GM12878 (cell line): ENCODE results near the gene TOM1L2. TPM values are rescaled to one million over a fixed set of nuclear protein-coding genes. Genes with fewer than 3 reads are reported as not detected.

Experiments
- BCLAF1 ChIP-seq: fragments of 450-650 bp; IDR thresholded peaks from 2 replicates; pipeline ENCODE4 v1.6.1; 2017; ENCODE audit warnings: antibody characterized with exemption, mild to moderate bottlenecking, moderate library complexity
- BMI1 ChIP-seq: fragments of 450-650 bp; IDR thresholded peaks from 2 replicates; pipeline ENCODE4 v1.6.1; 2016; ENCODE audit warnings: mild to moderate bottlenecking, moderate library complexity, borderline replicate concordance
- CTCF ChIP-seq, 3 experiments: IDR thresholded peaks in 2 of 3; conservative IDR thresholded peaks in 1 of 3; 2 replicates each; pipeline ENCODE4 v1.5.1; 2011; ENCODE audit warnings: low read depth in 3 of 3, low read length in 3 of 3, mild to moderate bottlenecking in 3 of 3, control low read depth in 2 of 3, moderate library complexity in 2 of 3, inconsistent platforms in 1 of 3, mixed read lengths in 1 of 3; ENCODE audit not compliant: control insufficient read depth in 2 of 3, insufficient read depth in 1 of 3; ENCODE audit errors: extremely low read depth in 1 of 3
- E2F8 ChIP-seq: fragments of 450-650 bp; IDR thresholded peaks from 2 replicates; pipeline ENCODE4 v1.6.1; 2018; ENCODE audit warnings: mild to moderate bottlenecking, low read depth, moderate library complexity; ENCODE audit not compliant: partially characterized antibody
- EGR1 ChIP-seq, 2 experiments: IDR thresholded peaks; 1 replicate in 1 of 2; 2 replicates in 1 of 2; pipeline ENCODE4 v1.6.1; 2011 to 2012; ENCODE audit warnings: low read depth in 2 of 2, low read length in 2 of 2, borderline replicate concordance in 1 of 2, mild to moderate bottlenecking in 1 of 2, moderate library complexity in 1 of 2
- GABPA ChIP-seq: IDR thresholded peaks from 2 replicates; pipeline ENCODE4 v1.6.1; 2014; ENCODE audit warnings: antibody characterized with exemption, low read depth, mild to moderate bottlenecking, inconsistent platforms
- HDGF ChIP-seq: fragments of 450-650 bp; IDR thresholded peaks from 2 replicates; pipeline ENCODE4 v1.6.1; 2016; ENCODE audit warnings: antibody characterized with exemption
- MXI1 ChIP-seq: fragments of 150-350 bp; IDR thresholded peaks from 2 replicates; pipeline ENCODE4 v1.6.1; 2011; ENCODE audit warnings: low read depth, mild to moderate bottlenecking, inconsistent platforms, low read length, improper control_type of control experiment
- MYB ChIP-seq: fragments of 150-350 bp; IDR thresholded peaks from 2 replicates; pipeline ENCODE4 v1.6.1; 2014; ENCODE audit warnings: mild to moderate bottlenecking, low read depth, low read length, borderline replicate concordance
- RB1 ChIP-seq: fragments of 450-650 bp; formaldehyde crosslinking; IDR thresholded peaks from 2 replicates; pipeline ENCODE4 v1.6.1; 2017; ENCODE audit warnings: mild to moderate bottlenecking, borderline replicate concordance
- SMAD1 ChIP-seq: fragments of 450-650 bp; IDR thresholded peaks from 2 replicates; pipeline ENCODE4 v1.6.1; 2018; ENCODE audit warnings: mild to moderate bottlenecking, low read depth; ENCODE audit not compliant: partially characterized antibody
- SMC3 ChIP-seq: IDR thresholded peaks from 2 replicates; pipeline ENCODE4 v1.6.1; 2011; ENCODE audit warnings: low read length, improper control_type of control experiment, borderline replicate concordance
- SP1 ChIP-seq: IDR thresholded peaks from one replicate; pipeline ENCODE4 v1.6.1; 2011; ENCODE audit warnings: low read depth, low read length
- SUZ12 ChIP-seq: fragments of 200-600 bp; sonication (generic); IDR thresholded peaks from one replicate; pipeline ENCODE4 v1.6.1; 2018; ENCODE audit warnings: antibody characterized with exemption, mild to moderate bottlenecking; ENCODE audit not compliant: unreplicated experiment
- TAF1 ChIP-seq: IDR thresholded peaks from 2 replicates; pipeline ENCODE4 v1.6.1; 2011; ENCODE audit warnings: mild to moderate bottlenecking, low read depth, low read length, borderline replicate concordance
- TARDBP ChIP-seq: IDR thresholded peaks from 2 replicates; pipeline ENCODE4 v1.6.1; 2016; ENCODE audit warnings: borderline replicate concordance
- TCF3 ChIP-seq: IDR thresholded peaks from 2 replicates; pipeline ENCODE4 v1.6.1; 2012; ENCODE audit warnings: low read depth, mild to moderate bottlenecking, low read length, borderline replicate concordance; ENCODE audit not compliant: insufficient read depth
- TCF7 ChIP-seq: IDR thresholded peaks from 2 replicates; pipeline ENCODE4 v1.6.1; 2014; ENCODE audit warnings: antibody characterized with exemption, borderline replicate concordance
- polyA plus RNA-seq, 11 experiments: library from polyadenylated mRNA; depleted of rRNA in 4 of 11; unstranded in 6 of 11; stranded (reverse) in 5 of 11; fragments of >200 nt; fragmentation: Nextera tagmentation in 4 of 11; fragmentation: Illumina TruSeq in 1 of 11; extraction: Ambion mirVana in 4 of 11; extraction: Trizol in 1 of 11; gene quantifications; 1 replicate in 1 of 11; 2 replicates in 10 of 11; pipeline versions ENCODE4 v1.2.1 to v1.2.3, GENCODE V29; 2011 to 2016; ENCODE audit warnings: inconsistent platforms in 2 of 11, missing spikeins in 2 of 11, low read depth in 1 of 11
- total RNA-seq, 4 experiments: library from RNA; depleted of rRNA in 3 of 4; stranded (reverse); fragments of >200 nt in 3 of 4; fragmentation: Illumina TruSeq in 1 of 4; extraction: Trizol in 1 of 4; gene quantifications; 2 replicates each; pipeline versions ENCODE4 v1.2.1 to v1.2.3, GENCODE V29; 2013 to 2021
- TF ChIP-seq, protein P1 (sequence below): IDR thresholded peaks from 2 replicates; pipeline ENCODE4 v1.6.1; 2011; ENCODE audit warnings: mild to moderate bottlenecking, low read depth, low read length, moderate library complexity; ENCODE audit not compliant: insufficient replicate concordance

TOM1L2 gene
- total and polyA plus RNA-seq, 10 of the 15 experiments (the other 5 are each of a cell fraction or from before 2014, with no cell fraction given), result 0.19 to 19.2 (median 8.1) TPM

- TF ChIP-seq CTCF (IDR thresholded peaks at IDR 0.05 in 2 of 3, conservative IDR thresholded peaks at IDR 0.05 in 1 of 3; ENCODE audit: control insufficient read depth in 2 of 3, extremely low read depth in 1 of 3, insufficient read depth in 1 of 3, low read depth in 3 of 3, low read length in 3 of 3) (peak; percentile 98; a peak in 5 of 6 replicates), TAF1 (no peak), RB1 (peak; percentile 37; the same call in 1 of the 2 replicates), BMI1 (no peak), GABPA (no peak), BCLAF1 (no peak), SP1 (peak; percentile 8), SMAD1 (no peak), EGR1 (IDR thresholded peaks at IDR 0.05; ENCODE audit: borderline replicate concordance in 1 of 2, low read depth in 2 of 2, low read length in 2 of 2) (no peak), MYB (no peak), HDGF (no peak), E2F8 (no peak), TCF7 (no peak), SMC3 (peak; percentile 99), TCF3 (no peak), TARDBP (no peak), MXI1 (no peak), SUZ12 (no peak)
- TF ChIP-seq, protein P1, sequence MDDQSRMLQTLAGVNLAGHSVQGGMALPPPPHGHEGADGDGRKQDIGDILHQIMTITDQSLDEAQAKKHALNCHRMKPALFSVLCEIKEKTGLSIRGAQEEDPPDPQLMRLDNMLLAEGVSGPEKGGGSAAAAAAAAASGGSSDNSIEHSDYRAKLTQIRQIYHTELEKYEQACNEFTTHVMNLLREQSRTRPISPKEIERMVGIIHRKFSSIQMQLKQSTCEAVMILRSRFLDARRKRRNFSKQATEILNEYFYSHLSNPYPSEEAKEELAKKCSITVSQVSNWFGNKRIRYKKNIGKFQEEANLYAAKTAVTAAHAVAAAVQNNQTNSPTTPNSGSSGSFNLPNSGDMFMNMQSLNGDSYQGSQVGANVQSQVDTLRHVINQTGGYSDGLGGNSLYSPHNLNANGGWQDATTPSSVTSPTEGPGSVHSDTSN, result no peak
Measured at GRCh38 chr17:17859909-17860765, 112.1 kb downstream of the TOM1L2 start (continued).
